Hematopoietic multipotent progenitor cell treated with erythropoietin and hydrocortisone succinate and interleukin-3 and kit ligand, for 17 days (in vitro differentiated cells): ENCODE results near the gene ZNF300.
"Not testable (repeated sequence)": the region's sequence is repeated elsewhere in the genome, so short reads cannot be mapped to it uniquely, and the experiment has no call there.

ENCODE experiments used
- DNase-seq: peaks from one replicate; pipeline ENCODE4 v3.0.0-alpha.2; 2015; ENCODE audit warnings: low spot score

The ZNF300 gene

DNA sequence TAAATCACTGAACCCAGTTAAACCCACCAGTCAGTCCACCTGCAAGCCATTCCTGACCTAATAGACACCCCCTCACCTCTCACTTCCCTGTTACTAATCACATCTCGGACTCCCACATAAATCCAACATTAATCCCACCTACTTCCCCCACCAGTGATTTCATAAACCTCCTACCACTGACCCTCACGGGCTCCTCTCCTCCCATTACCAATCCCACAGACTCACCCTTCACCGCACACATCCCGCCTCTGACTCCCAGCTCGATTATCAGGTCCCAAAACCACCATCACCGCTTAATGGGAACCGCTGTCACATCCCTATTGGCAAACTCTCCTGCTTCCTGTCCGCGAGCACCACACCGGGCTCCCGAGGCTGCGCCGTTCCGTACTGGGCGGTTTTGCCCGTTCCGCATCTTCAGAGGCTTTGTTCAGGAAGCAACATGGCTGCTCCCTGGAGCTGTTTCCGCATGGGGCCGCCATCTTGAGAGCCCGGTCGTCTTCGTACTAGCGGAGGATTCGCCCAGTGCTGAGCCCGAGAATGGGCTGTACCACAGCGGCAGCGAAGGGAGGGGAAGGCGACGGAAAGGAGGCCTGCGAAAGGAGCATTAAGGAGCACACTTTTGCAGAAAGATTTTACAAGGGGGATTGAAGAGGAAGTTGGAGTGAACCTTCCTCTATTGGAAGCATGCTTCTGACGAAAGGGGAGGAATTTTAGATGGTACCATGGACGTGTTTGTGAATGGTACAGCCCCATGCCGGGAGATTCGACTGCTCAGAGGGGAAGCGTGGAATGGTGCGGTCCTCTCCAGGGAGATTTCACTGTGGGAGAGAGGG is at the start of gene ZNF300:
Gene ZNF300 (minus strand): TSS at position 502 of the 833 bp plus-strand sequence. CDS start 1,825 bp downstream, outside the sequence.
- DNase-seq, result no peak

DNA sequence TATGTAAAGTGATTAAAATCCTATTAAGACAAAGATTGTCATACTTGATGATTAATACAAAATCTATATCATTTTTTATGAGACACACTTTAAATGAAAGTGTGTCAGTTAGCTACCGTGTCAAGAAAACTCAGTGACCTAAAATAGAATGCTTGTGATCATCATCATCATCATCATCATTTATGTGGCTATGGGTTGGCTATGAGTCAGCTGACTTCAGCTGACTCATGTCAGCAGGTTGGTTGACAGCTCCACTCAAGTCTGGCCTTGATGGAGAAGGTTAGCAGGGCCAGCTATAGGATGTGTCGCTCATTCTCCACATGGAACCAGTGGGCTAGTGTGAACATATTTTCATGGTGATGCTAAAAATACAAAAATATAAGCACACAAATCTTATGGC is 43.8 kb upstream of the ZNF300 start:
- no peak for DNase-seq

DNA sequence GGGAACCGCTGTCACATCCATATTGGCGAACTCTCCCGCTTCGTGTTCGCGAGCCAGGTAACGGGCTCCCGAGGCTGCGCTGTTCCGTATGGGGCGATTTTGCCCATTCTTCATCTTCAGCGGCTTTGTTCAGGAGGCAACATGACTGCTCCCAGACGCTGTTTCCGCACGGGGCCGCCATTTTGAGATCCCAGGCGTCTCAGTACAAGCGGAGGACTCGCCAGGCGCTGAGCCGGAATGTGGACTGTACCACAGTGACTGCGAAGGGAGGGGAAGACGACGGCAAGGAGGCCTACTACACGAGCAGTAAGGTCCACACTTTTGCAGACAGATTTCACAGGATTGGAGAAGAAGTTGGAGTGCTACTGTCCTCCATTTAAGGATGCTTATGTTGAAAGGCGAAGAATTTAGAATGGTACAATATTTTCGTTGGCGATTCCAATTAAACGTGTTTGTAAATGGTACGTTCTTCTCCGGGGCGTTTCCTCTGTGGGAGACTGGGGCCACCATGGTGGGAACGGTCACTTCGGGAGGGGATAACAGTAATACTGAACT is 41.6 kb upstream of the ZNF300 start:
- DNase-seq, result no peak

DNA sequence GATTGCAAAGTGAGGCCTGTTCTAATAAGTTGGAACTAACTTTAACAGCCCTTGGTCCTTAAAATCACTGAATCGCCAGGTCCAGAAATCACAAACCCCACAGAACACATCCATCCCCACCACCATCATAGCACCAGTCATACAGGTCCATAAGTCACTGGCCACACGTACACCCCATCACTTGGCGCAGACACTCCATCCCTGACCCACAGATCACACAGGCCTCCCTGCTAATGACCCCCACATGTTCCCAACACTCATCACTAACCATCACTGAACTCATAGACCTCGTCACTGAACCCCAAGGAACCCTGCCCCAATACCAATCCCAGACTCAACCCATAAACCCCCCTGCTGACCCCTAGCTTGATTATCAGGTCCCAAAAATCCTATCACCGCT is 41.2 kb upstream of the ZNF300 start:
- DNase-seq, result no peak

DNA sequence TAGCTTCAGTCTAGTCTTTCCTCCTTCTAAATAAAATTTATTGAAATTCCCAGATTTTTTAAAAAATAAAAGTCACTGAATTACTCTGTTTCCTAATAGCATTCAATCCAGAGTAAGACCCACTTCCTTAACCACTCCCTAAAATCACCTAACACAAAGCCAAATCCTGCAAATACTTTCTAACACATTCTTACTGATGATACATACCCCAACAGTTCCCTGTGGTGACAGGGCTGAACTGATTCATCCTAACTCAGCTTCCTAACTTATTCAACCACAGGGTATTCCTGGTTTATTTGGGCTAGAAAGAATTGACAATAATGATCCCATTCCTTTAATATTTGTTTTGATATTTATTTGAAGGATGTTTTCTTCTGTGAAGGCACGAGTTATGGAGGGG is 40.7 kb upstream of the ZNF300 start:
- DNase-seq, result no peak

DNA sequence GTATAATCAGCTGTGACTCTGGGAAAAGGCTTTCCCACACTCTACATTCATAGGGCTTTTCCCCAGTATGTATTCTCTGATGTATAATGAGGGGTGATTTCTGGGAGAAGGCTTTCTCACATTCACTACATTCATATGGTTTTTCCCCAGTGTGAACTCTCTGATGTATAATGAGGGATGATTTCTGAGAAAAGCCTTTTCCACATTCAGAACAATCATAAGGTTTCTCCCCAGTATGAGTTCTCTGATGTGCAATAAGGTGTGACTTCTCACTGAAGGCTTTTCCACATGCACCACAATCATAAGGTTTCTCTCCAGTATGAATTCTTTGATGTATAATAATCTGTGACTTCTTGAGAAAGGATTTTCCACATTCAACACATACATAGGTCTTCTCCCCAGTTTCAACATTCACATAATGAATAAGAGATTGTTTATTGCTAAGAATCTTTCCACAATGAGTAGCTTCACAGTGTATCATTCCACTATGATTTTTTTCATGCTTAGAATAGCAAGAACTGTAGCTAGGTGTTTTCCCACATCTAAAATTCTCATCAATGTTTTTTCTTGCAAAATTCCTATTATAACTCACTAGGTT is 26.7 kb upstream of the ZNF300 start:
- DNase-seq, result no peak

DNA sequence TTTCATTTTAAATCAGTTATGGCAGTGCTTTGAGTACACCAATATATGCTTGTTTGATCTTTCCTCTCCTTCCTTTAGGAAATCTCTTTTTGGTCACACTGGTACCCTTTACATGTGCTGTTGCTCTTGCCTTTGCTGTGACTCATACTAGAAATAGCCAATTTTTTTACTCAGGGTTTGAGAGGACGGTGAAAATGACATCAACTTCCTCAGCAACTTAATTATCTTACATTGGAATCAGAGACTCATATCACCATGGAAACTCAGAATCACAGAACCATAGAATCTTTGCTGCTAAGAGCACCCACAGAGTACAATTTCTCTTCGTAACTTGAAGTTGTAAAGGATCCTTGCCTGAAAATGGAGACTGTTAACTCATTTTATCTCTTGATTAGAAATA is 13.8 kb upstream of the ZNF300 start:
- no peak for DNase-seq

DNA sequence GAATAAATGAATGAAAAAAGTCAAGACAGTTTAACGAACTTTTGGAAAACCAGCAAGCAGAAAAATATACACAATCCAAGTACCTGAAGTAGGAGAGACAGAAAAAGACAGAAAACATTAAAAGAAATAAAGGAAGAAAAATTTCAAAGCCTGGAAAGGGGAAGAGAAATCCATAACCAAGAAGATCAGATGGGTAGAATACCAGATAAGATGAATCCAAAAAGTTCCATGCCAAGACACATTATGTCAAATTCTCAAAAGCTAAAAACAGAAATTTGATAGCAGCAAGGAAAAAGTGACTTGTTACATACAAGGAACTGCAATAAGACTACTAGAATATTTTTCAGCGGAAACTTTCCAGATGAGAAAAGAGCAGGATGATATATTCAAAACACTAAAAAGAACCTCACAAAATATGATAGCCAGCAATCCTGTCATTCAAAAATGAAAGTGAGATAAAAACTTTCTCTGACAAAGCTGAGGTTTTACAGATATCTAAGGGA is 7.6 kb upstream of the ZNF300 start:
- no peak for DNase-seq

GRCh38 chr5:150905312-150905683 is 518 bp upstream of the ZNF300 start:
- DNase-seq, result no peak

DNA sequence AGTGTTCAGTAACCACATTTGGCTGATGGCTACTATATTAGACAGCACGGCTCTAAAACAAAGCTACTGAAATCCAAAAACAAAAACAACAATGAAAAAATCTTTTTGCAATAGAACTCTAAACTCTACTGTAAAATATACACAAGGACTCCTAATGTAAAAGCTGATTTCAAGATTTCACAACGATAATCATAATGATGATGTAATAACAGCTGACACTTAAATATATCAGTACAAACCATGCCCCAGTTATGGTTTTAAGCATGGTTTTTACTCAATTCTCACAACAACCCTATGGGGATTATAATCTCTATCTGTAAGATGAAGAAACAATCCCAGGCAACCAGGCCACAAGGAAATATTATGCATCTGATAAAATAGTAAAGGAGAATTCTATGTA is 3.3 kb downstream of the ZNF300 start:
- DNase-seq, result no peak

- DNase-seq, result no peak
Measured at GRCh38 chr5:150895431-150896428, 9.1 kb downstream of the ZNF300 start.

GRCh38 chr5:150879358-150879757 is 25.4 kb downstream of the ZNF300 start:
- no peak for DNase-seq

GRCh38 chr5:150862070-150862469 is 42.7 kb downstream of the ZNF300 start:
- DNase-seq, result no peak

DNA sequence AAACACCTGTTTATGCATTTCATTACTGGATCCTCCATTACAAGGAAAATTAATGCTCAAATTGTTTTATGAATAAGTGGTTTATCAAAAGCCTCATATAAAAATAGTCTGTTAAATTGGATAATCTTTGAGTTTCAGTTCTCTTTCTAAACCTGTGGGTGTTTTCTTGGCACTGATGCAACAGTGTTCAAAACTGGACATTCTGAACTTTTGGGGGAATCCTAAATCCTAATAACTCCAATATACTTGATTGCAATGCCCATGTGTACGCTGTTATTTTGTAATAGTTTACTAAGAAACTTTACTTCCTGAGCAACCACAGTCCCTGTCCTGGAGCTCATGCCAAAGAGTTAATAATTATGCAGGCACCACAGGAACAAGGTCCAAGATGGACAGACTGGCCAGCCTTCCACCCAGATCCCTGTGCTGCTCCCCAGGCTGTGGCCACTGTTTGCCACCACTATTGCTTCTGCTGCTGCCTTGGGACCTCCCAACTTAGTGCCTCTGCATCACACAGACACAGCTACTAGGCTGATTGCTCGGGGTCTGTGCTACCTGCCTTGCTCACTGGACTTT is 44.4 kb downstream of the ZNF300 start:
- DNase-seq, result no peak

- not testable (repeated sequence) for DNase-seq
Measured at GRCh38 chr5:150856700-150857099, 48.1 kb downstream of the ZNF300 start.

DNA sequence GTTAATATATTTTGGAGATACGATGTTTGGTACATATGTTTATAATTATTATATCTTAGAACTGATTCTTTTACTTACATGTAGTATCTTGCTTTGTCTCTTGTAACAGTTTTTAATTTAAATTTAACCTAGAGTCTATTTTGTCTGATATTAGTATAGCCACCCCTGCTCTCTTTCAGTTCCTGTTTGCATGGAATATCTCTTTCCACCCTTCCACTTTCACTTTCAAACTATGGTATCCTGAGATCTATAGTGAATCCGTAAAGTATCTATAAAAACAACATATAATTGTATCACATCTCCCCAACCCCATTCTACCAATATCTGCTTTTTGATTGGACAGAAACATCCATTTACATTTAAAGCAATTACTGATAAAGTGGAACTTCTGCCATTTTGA is 51.2 kb downstream of the ZNF300 start:
- no peak for DNase-seq

DNA sequence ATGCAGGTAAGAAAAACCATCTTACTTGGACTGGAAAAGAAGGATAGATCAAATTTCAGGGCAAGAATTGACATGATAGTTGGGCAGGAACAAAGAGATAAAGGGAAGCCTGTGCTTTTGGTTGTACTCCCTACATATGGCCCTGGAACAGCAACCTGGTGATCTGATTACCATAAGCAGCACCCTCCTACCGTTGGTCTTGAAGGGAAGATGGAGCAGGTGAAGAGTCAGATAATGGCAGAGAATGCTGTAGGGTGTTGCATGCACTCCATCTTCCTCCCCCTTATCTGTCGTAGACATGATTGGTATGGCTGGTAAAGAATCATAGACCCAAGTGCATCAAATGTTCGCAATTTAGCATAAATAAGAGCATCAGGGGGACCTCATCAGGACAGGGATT is 53.7 kb downstream of the ZNF300 start:
- DNase-seq, result no peak

- DNase-seq, result no peak
Measured at GRCh38 chr5:150848271-150848670, 56.5 kb downstream of the ZNF300 start.

GRCh38 chr5:150847334-150847695 is 57.5 kb downstream of the ZNF300 start:
- DNase-seq, result no peak

DNA sequence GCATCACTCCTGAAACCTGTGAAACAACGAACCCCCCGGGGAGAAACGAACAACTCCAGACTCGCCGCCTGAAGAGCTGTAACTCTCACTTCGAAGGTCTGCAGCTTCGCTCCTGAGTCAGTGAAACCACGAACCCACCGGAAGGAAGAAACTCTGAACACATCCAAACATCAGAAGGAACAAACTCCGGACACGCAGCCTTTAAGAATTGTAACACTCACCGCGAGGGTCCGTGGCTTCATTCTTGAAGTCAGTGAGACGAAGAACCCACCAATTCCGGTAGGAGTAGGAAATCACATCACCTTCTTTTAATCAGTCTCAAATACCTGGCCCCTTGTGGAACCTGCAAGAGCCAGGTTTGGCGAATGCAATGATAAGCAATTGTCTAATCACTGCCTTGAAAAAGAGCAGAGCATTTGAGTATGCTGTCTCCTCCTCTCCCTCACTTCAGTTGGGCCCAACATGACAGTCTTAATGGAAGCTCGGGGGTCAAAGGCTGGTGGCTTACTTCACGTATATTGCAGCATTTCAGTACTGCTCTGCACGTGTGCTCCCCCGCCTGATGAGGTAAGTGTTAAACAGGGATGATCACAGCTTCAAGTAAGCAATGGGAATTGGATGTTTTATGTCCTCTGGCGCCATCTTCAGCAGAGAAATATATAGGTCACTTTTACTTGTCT is 58.0 kb downstream of the ZNF300 start:
- peak; percentile 49 for DNase-seq

- not testable (repeated sequence) for DNase-seq
Measured at GRCh38 chr5:150846308-150846653, 58.5 kb downstream of the ZNF300 start, which contains the start of gene IRGM. Gene IRGM (plus strand): TSS chr5:150846521. CDS start chr5:150848124, 1,603 bp downstream.
